Endothelial cell of umbilical vein (primary cell): Measurements from ENCODE around the gene HSPA9. TPM values are rescaled to one million over a fixed set of nuclear protein-coding genes. Genes with fewer than 3 reads are reported as not detected.

ENCODE experiments used
- BruUV-seq: library from RNA; stranded (reverse); fragments of 400-500 nt; replicated peaks from 2 replicates; lab custom pipeline; 2021; lab: Mats Ljungman, UMichigan
- CTCF ChIA-PET: fragments of 300-600, 350-600 bp; sonication (Branson Sonifier 250); formaldehyde crosslinking; loops from one replicate; lab custom pipeline; 2021; ENCODE audit warnings: antibody characterized with exemption, inconsistent platforms; lab: Charles Lee
- POLR2A ChIA-PET: fragments of 300-600, 350-600 bp; sonication (Branson Sonifier 250); formaldehyde crosslinking; loops from one replicate; lab custom pipeline; 2021; ENCODE audit warnings: antibody characterized with exemption, inconsistent platforms; lab: Charles Lee
- DNase-seq: peaks from one replicate; pipeline ENCODE4 v3.0.0-alpha.2; 2011; ENCODE audit warnings: low read depth, low spot score
- FAIRE-seq: peaks from 2 replicates; lab custom pipeline; 2011; peaks lifted over from hg19 to GRCh38; lab: Jason Lieb, UNC
- H2AFZ ChIP-seq: 2 replicates; pipeline ENCODE4 v1.6.0; 2012; ENCODE audit warnings: low read depth, low read length, control low read depth, inconsistent platforms
- H3K27ac ChIP-seq: 2 replicates; pipeline ENCODE4 v1.5.1; 2011; ENCODE audit warnings: low read depth, mild to moderate bottlenecking, control low read depth, low read length, moderate library complexity; ENCODE audit not compliant: insufficient read depth
- H3K27me3 ChIP-seq, 2 experiments: 2 replicates each; pipeline versions ENCODE4 v1.6.0 to v1.6.1; 2011; ENCODE audit warnings: low read length in 2 of 2, mixed read lengths in 1 of 2; ENCODE audit not compliant: control insufficient read depth in 2 of 2, insufficient read depth in 2 of 2
- H3K36me3 ChIP-seq, 2 experiments: 2 replicates in 1 of 2; 3 replicates in 1 of 2; pipeline ENCODE4 v1.5.1; 2011; ENCODE audit warnings: low read length in 2 of 2, mild to moderate bottlenecking in 1 of 2, moderate library complexity in 1 of 2; ENCODE audit not compliant: control insufficient read depth in 2 of 2, insufficient read depth in 2 of 2; ENCODE audit errors: extremely low read depth in 1 of 2
- H3K4me1 ChIP-seq: 3 replicates; pipeline ENCODE4 v1.5.1; 2011; ENCODE audit warnings: mild to moderate bottlenecking, low read length; ENCODE audit not compliant: control insufficient read depth, insufficient read depth; ENCODE audit errors: extremely low read depth
- H3K4me2 ChIP-seq: 2 replicates; pipeline ENCODE4 v1.6.1; 2011; ENCODE audit warnings: low read length, control low read depth, mixed read lengths; ENCODE audit not compliant: insufficient read depth
- H3K4me3 ChIP-seq, 3 experiments: fragments of 200-600 bp in 1 of 3; sonication (generic), shearing (Covaris generic) in 1 of 3; replicated peaks in 1 of 3; 2 replicates each; pipeline ENCODE4 v1.5.1; 2011 to 2016; ENCODE audit warnings: control low read depth in 3 of 3, low read length in 3 of 3, mild to moderate bottlenecking in 2 of 3, inconsistent platforms in 1 of 3, low read depth in 1 of 3, moderate library complexity in 1 of 3; ENCODE audit not compliant: insufficient read depth in 1 of 3
- H3K79me2 ChIP-seq: 2 replicates; pipeline ENCODE4 v1.6.0; 2012; ENCODE audit warnings: low read length, inconsistent platforms; ENCODE audit not compliant: control insufficient read depth, insufficient read depth
- H3K9ac ChIP-seq: replicated peaks from 2 replicates; pipeline ENCODE3; 2011; ENCODE audit warnings: low read length, control low read depth; ENCODE audit not compliant: insufficient read depth; ENCODE audit errors: extremely low read depth
- H3K9me1 ChIP-seq: replicated peaks from 3 replicates; pipeline ENCODE4 v1.6.0; 2011; ENCODE audit warnings: mild to moderate bottlenecking, low read length; ENCODE audit not compliant: control insufficient read depth, insufficient read depth; ENCODE audit errors: extremely low read depth
- H3K9me3 ChIP-seq: replicated peaks from 2 replicates; pipeline ENCODE4 v1.5.1; 2012; ENCODE audit warnings: low read length, inconsistent platforms; ENCODE audit not compliant: control insufficient read depth, insufficient read depth
- H4K20me1 ChIP-seq: replicated peaks from 2 replicates; pipeline ENCODE3; 2011; ENCODE audit warnings: mild to moderate bottlenecking, low read length; ENCODE audit not compliant: control insufficient read depth, insufficient read depth; ENCODE audit errors: extremely low read depth
- CTCF ChIP-seq, 2 donors: IDR thresholded peaks; 1 replicate in 1 of 2; 2 replicates in 1 of 2; pipeline ENCODE4 v1.5.1; 2011; ENCODE audit warnings: low read length in 2 of 2, mild to moderate bottlenecking in 2 of 2, moderate library complexity in 2 of 2, control low read depth in 1 of 2, inconsistent platforms in 1 of 2, low read depth in 1 of 2; ENCODE audit not compliant: insufficient read depth in 1 of 2; ENCODE audit errors: extremely low read depth in 1 of 2
- FOS ChIP-seq: IDR thresholded peaks from 2 replicates; pipeline ENCODE4 v1.6.1; 2011; ENCODE audit warnings: mild to moderate bottlenecking, low read length, moderate library complexity, borderline replicate concordance; ENCODE audit not compliant: insufficient read depth
- JUN ChIP-seq: IDR thresholded peaks from 2 replicates; pipeline ENCODE4 v1.6.1; 2011; ENCODE audit warnings: borderline replicate concordance, low read depth; ENCODE audit not compliant: insufficient read length, insufficient read depth
- MAX ChIP-seq: IDR thresholded peaks from 2 replicates; pipeline ENCODE4 v1.6.1; 2011; ENCODE audit not compliant: insufficient read depth, insufficient read length
- MYC ChIP-seq: IDR thresholded peaks from one replicate; pipeline ENCODE4 v1.6.1; 2011; ENCODE audit warnings: mild to moderate bottlenecking, low read depth, low read length
- POLR2A ChIP-seq: IDR thresholded peaks from 2 replicates; pipeline ENCODE4 v1.6.1; 2012; ENCODE audit warnings: low read depth, mild to moderate bottlenecking, control low read depth, low read length
- POLR2AphosphoS5 ChIP-seq: IDR thresholded peaks from 2 replicates; pipeline ENCODE4 v1.6.1; 2012; ENCODE audit warnings: low read depth, mild to moderate bottlenecking, control low read depth, low read length, moderate library complexity; ENCODE audit not compliant: insufficient read depth
- dilution Hi-C: fragments of 300-500 bp; cut with MboI; formaldehyde crosslinking; loops from one replicate; pipeline ENCODE4 v1.15.0; 2019; ENCODE audit warnings: low sequenced_read_pairs; ENCODE audit not compliant: extremely low pct_ligation_motif_present
- intact Hi-C: fragments of 100-400 bp; cut with micrococcal nuclease; formaldehyde crosslinking; loops from one replicate; pipeline ENCODE4 v1.10.0; 2022
- polyA plus RNA-seq, 4 experiments: library from polyadenylated mRNA; depleted of rRNA in 3 of 4; stranded (reverse) in 3 of 4; unstranded in 1 of 4; fragments of >200 nt; gene quantifications; 2 replicates each; pipeline versions ENCODE4 v1.2.1 to v1.2.3, GENCODE V29; 2011 to 2012; ENCODE audit warnings: missing spikeins in 1 of 4
- total RNA-seq: library from RNA; stranded (reverse); gene quantifications from 2 replicates; pipeline ENCODE4 v1.2.3, GENCODE V29; 2021

HSPA9 gene
- total and polyA plus RNA-seq, 2 donors (not counting 3 experiments of a cell fraction or from before 2014, with no cell fraction given) = 99.6 to 192 TPM

- CTCF ChIA-PET = interaction anchor here (3.1 to 3.2 kb wide), 2 partner anchors 14 to 27 kb away, joined by 22 to 25 read pairs; no protein-coding TSS in a partner anchor
- BruUV-seq = no TSS peak
Measured at GRCh38 chr5:138606378-138607064, 31.3 kb upstream of the HSPA9 start.

GRCh38 chr5:138605254-138605972, 30.2 kb upstream of the HSPA9 start:
- Histone ChIP-seq H3K9ac (no peak overlapping the region), H3K27me3 (peaks cover 5 to 22% of the 10 kb centered on the region in 2 experiments), H4K20me1 (no peaks in the 10 kb centered on the region), H3K4me1 (peaks cover 7% of the 10 kb centered on the region), H2AFZ (peak overlapping the region; percentile 41), H3K36me3 (no peaks in the 10 kb centered on the region), H3K4me2 (no peak overlapping the region), H3K4me3 (no peak overlapping the region), H3K9me1 (no peaks in the 10 kb centered on the region), H3K9me3 (no peaks in the 10 kb centered on the region), H3K27ac (no peak overlapping the region), H3K79me2 (no peaks in the 10 kb centered on the region)
- BruUV-seq = no TSS peak
- FAIRE-seq (peak; percentile 74), DNase-seq (peak; percentile 13)
- intact Hi-C loops = no loop called here
- dilution Hi-C loops = no loop called here
- CTCF ChIA-PET = interaction anchor here (0.8 to 3.2 kb wide), 8 partner anchors 9 to 646 kb away, joined by 3 to 25 read pairs (median 6); no protein-coding TSS in a partner anchor
- TF ChIP-seq CTCF (IDR thresholded peaks at IDR 0.05; ENCODE audit: extremely low read depth in 1 of 2, insufficient read depth in 1 of 2, low read depth in 1 of 2, low read length in 2 of 2) (no peak), MYC (no peak), JUN (no peak), POLR2AphosphoS5 (no peak), POLR2A (no peak), FOS (no peak)
- POLR2A ChIA-PET = interaction anchor here (0.5 to 0.6 kb wide), 2 partner anchors 30 to 267 kb away, joined by 3 to 8 read pairs; no protein-coding TSS in a partner anchor

More at GRCh38 chr5:138606378-138607064, 31.3 kb upstream of the HSPA9 start:
- Histone ChIP-seq H3K36me3 (no peaks in the 10 kb centered on the region), H3K4me1 (peaks cover 17% of the 10 kb centered on the region), H4K20me1 (no peaks in the 10 kb centered on the region), H3K9me3 (no peaks in the 10 kb centered on the region), H2AFZ (no peak overlapping the region), H3K4me3 (no peak overlapping the region), H3K4me2 (no peak overlapping the region), H3K9me1 (no peaks in the 10 kb centered on the region), H3K27ac (no peak overlapping the region), H3K79me2 (no peaks in the 10 kb centered on the region), H3K9ac (no peak overlapping the region), H3K27me3 (peaks cover 5 to 19% of the 10 kb centered on the region in 2 experiments)
- POLR2A ChIA-PET = no interaction called here
- TF ChIP-seq MAX = no peak
- DNase-seq = no peak
- intact Hi-C loops = no loop called here
- dilution Hi-C loops = no loop called here
- no peak for FAIRE-seq
